Hindlimb muscle (tissue), 1 donor: ENCODE measurements around the gene HSD11B1L. TPM values are rescaled to one million over a fixed set of nuclear protein-coding genes. Genes with fewer than 3 reads are reported as not detected.

ENCODE experiments used
- polyA plus RNA-seq: library from polyadenylated mRNA; unstranded; fragments of 120-200 nt; gene quantifications from one replicate; pipeline ENCODE4 v1.2.1, GENCODE V29; 2013; ENCODE audit not compliant: insufficient read length

Gene HSD11B1L
- polyA plus RNA-seq, 1 donor, result 6.3 TPM

Other genes with a start within 250 kb of the HSD11B1L start
- gene ZNRF4, start 225.6 kb upstream of the HSD11B1L start, polyA plus RNA-seq, result not detected
- gene TINCR, start 113.1 kb upstream of the HSD11B1L start, polyA plus RNA-seq, result 0.86 TPM
- gene SAFB2, start 58.3 kb upstream of the HSD11B1L start, polyA plus RNA-seq, result 51.7 TPM
- gene SAFB, start 57.9 kb upstream of the HSD11B1L start, polyA plus RNA-seq, result 97.1 TPM
- 101 TPM for gene MICOS13, start 511 bp upstream of the HSD11B1L start, polyA plus RNA-seq
- gene RPL36, start 9.3 kb downstream of the HSD11B1L start, polyA plus RNA-seq, result 1,417 TPM
- gene LONP1, start 39.1 kb downstream of the HSD11B1L start, polyA plus RNA-seq, result 67.0 TPM
- not detected for gene CATSPERD, start 39.6 kb downstream of the HSD11B1L start, polyA plus RNA-seq
- gene PRR22, start 103.7 kb downstream of the HSD11B1L start, polyA plus RNA-seq, result 2.3 TPM
- gene DUS3L, start 110.1 kb downstream of the HSD11B1L start, polyA plus RNA-seq, result 23.2 TPM
- 0.53 TPM for gene NRTN, start 124.0 kb downstream of the HSD11B1L start, polyA plus RNA-seq
- not detected for gene FUT6, start 158.7 kb downstream of the HSD11B1L start, polyA plus RNA-seq
- 0.19 TPM for gene FUT3, start 170.4 kb downstream of the HSD11B1L start, polyA plus RNA-seq
- not detected for gene FUT5, start 189.5 kb downstream of the HSD11B1L start, polyA plus RNA-seq
- gene NDUFA11, start 222.8 kb downstream of the HSD11B1L start, polyA plus RNA-seq, result 215 TPM
- gene VMAC, start 223.8 kb downstream of the HSD11B1L start, polyA plus RNA-seq, result 5.1 TPM
- 8.0 TPM for gene CAPS, start 233.2 kb downstream of the HSD11B1L start, polyA plus RNA-seq